ENCODE data around the gene VPS13A.

DNA sequence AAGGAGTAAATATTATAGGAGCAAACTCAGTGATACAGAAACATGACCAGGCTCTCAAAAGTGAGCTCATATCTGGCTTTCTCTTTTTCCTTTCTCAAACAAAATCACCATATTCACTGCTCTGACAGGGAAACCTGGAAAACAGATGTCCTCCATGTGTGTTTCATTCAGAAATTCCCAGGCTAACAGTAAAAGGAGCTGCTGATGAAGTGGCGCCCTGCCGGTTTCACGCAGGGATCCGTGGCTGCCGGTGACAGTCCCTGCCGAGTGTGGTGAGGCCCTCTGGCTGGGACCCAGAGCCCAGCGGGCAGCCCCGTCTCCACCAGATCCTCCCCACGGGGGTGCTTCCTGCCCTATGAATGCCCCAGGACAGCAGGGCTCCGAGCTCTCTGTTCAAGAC, 262.7 kb downstream of the VPS13A start:
- TF ChIP-seq CTCF (IDR thresholded peaks at IDR 0.05) (peak in 1 of 7 experiments; percentile 2), POLR2A (IDR thresholded peaks at IDR 0.05) (no peak)
